ENCODE measurements around the gene GPR142.

DNA sequence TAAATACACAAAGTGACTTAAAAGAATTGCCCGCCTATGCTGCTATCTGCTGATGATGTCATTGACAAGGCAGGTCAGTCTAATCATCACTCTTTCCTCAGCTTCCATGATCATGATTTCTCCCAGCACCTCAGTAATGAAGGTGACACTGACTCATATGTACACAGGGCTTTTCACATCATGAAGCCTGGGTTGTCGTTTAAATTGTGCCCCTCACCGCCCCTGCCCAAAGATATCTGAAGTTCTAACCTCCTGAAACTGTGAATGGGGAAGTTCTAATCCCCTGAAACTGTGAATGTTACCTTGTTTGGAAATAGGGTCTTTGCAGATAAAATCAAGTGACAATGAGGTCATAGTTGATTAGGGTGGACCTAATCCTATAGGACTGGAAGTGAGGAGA is 47.2 kb downstream of the GPR142 start:
- TF ChIP-seq POLR2A (IDR thresholded peaks at IDR 0.05; ENCODE audit: low read length) (no peak), GATA1 (IDR thresholded peaks at IDR 0.05; ENCODE audit: low read depth, low read length) (no peak)
